H1 (cell line): ENCODE results near the gene DRAM2.

Experiments
- CTCF ChIP-seq, 3 experiments: IDR thresholded peaks; 1 replicate in 2 of 3; 2 replicates in 1 of 3; pipeline versions ENCODE4 v1.5.1 to v1.6.1; 2011; ENCODE audit warnings: low read length in 3 of 3, mild to moderate bottlenecking in 3 of 3, inconsistent platforms in 2 of 3, low read depth in 1 of 3, moderate library complexity in 1 of 3; ENCODE audit not compliant: insufficient read depth in 1 of 3; ENCODE audit errors: control extremely low read depth in 1 of 3
- EGR1 ChIP-seq: IDR thresholded peaks from 2 replicates; pipeline ENCODE4 v1.6.1; 2011; ENCODE audit warnings: low read depth, low read length, borderline replicate concordance
- EZH2 ChIP-seq: fragments of 200-600 bp; sonication (generic); IDR thresholded peaks from 2 replicates; pipeline ENCODE4 v1.7.1; 2012; ENCODE audit warnings: low read depth, mild to moderate bottlenecking, moderate library complexity, low read length, inconsistent platforms; ENCODE audit not compliant: severe bottlenecking
- JUND ChIP-seq: IDR thresholded peaks from 2 replicates; pipeline ENCODE4 v1.6.1; 2011; ENCODE audit warnings: mild to moderate bottlenecking, improper control_type of control experiment, low read length
- MAX ChIP-seq: IDR thresholded peaks from 2 replicates; pipeline ENCODE4 v1.6.1; 2012; ENCODE audit warnings: inconsistent platforms
- POLR2A ChIP-seq, 2 experiments: IDR thresholded peaks; 1 replicate in 1 of 2; 2 replicates in 1 of 2; pipeline ENCODE4 v1.6.1; 2011; ENCODE audit warnings: low read depth in 2 of 2, low read length in 2 of 2, mild to moderate bottlenecking in 2 of 2; ENCODE audit errors: control extremely low read depth in 1 of 2
- RAD21 ChIP-seq, 2 experiments: IDR thresholded peaks in 1 of 2; conservative IDR thresholded peaks in 1 of 2; 2 replicates each; pipeline ENCODE4 v1.6.1; 2011; ENCODE audit warnings: low read depth in 2 of 2, low read length in 2 of 2, improper control_type of control experiment in 1 of 2, inconsistent platforms in 1 of 2, mild to moderate bottlenecking in 1 of 2, moderate library complexity in 1 of 2
- ZNF274 ChIP-seq: IDR thresholded peaks from 2 replicates; pipeline ENCODE4 v1.7.0; 2012; ENCODE audit warnings: low read length, borderline replicate concordance; ENCODE audit errors: extremely low read depth
- TF ChIP-seq, protein P1 (sequence below): IDR thresholded peaks from 2 replicates; pipeline ENCODE4 v1.6.1; 2011; ENCODE audit warnings: low read length, improper control_type of control experiment
- TF ChIP-seq, protein P2 (sequence below): IDR thresholded peaks from 2 replicates; pipeline ENCODE4 v1.6.1; 2012; ENCODE audit warnings: low read length, inconsistent platforms
- TF ChIP-seq, protein P3 (sequence below): IDR thresholded peaks from 2 replicates; pipeline ENCODE4 v1.6.1; 2011; ENCODE audit warnings: low read depth, mild to moderate bottlenecking, low read length; ENCODE audit not compliant: insufficient read depth

DNA sequence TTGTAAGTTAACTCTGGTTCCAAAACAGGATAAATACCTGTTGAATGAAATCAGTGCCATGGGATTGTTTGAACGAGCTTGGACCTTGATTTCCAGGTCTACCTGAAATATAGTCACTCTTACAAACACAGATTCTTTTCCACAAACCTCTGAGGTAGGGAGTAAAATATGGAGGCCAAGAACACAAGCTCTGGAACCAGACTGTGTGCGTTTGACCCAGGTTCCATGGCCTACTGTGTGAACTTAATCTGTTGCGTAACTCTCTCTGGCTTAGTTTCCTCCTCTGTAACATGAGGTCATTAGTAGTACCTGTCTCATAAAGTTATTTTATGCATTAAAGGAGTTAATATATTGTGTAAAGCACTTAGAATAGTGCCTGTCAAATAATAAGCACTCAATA, 35.5 kb upstream of the DRAM2 start:
- no peak for TF ChIP-seq EGR1
- TF ChIP-seq CTCF (IDR thresholded peaks at IDR 0.05; ENCODE audit: control extremely low read depth in 1 of 3, insufficient read depth in 1 of 3, low read depth in 1 of 3, low read length in 3 of 3) = no peak
- TF ChIP-seq, protein P1, sequence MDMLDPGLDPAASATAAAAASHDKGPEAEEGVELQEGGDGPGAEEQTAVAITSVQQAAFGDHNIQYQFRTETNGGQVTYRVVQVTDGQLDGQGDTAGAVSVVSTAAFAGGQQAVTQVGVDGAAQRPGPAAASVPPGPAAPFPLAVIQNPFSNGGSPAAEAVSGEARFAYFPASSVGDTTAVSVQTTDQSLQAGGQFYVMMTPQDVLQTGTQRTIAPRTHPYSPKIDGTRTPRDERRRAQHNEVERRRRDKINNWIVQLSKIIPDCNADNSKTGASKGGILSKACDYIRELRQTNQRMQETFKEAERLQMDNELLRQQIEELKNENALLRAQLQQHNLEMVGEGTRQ = no peak
- TF ChIP-seq EZH2 = no peak
- no peak for TF ChIP-seq JUND
- no peak for TF ChIP-seq ZNF274
- TF ChIP-seq, protein P2, sequence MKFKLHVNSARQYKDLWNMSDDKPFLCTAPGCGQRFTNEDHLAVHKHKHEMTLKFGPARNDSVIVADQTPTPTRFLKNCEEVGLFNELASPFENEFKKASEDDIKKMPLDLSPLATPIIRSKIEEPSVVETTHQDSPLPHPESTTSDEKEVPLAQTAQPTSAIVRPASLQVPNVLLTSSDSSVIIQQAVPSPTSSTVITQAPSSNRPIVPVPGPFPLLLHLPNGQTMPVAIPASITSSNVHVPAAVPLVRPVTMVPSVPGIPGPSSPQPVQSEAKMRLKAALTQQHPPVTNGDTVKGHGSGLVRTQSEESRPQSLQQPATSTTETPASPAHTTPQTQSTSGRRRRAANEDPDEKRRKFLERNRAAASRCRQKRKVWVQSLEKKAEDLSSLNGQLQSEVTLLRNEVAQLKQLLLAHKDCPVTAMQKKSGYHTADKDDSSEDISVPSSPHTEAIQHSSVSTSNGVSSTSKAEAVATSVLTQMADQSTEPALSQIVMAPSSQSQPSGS = no peak
- no peak for TF ChIP-seq MAX
- no peak for TF ChIP-seq RAD21 (IDR thresholded peaks at IDR 0.05 in 1 of 2, conservative IDR thresholded peaks at IDR 0.05 in 1 of 2; ENCODE audit: low read depth in 2 of 2, low read length in 2 of 2)
- no peak for TF ChIP-seq POLR2A (IDR thresholded peaks at IDR 0.05; ENCODE audit: control extremely low read depth in 1 of 2, low read depth in 2 of 2, low read length in 2 of 2)
- TF ChIP-seq, protein P3, sequence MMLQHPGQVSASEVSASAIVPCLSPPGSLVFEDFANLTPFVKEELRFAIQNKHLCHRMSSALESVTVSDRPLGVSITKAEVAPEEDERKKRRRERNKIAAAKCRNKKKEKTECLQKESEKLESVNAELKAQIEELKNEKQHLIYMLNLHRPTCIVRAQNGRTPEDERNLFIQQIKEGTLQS = no peak
